Astrocyte (in vitro differentiated cells and primary cell): Measurements from ENCODE around the gene LIPM. TPM values are rescaled to one million over a fixed set of nuclear protein-coding genes. Genes with fewer than 3 reads are reported as not detected.

Experiments
- DNase-seq: peaks from one replicate; pipeline ENCODE4 v3.0.0-alpha.2; 2010; ENCODE audit warnings: low read depth
- FAIRE-seq: peaks from 2 replicates; lab custom pipeline; 2011; peaks lifted over from hg19 to GRCh38; lab: Jason Lieb, UNC
- H2AFZ ChIP-seq: 2 replicates; pipeline ENCODE4 v1.6.0; 2012; ENCODE audit warnings: low read depth, low read length, inconsistent platforms
- H3K27ac ChIP-seq: 2 replicates; pipeline ENCODE4 v1.5.1; 2011; ENCODE audit warnings: low read depth, low read length, inconsistent platforms
- H3K27me3 ChIP-seq: 2 replicates; pipeline ENCODE4 v1.6.0; 2011; ENCODE audit warnings: low read length, inconsistent platforms; ENCODE audit not compliant: insufficient read depth
- H3K36me3 ChIP-seq: 2 replicates; pipeline ENCODE4 v1.5.1; 2011; ENCODE audit warnings: low read length, inconsistent platforms; ENCODE audit not compliant: insufficient read depth
- H3K4me1 ChIP-seq: 2 replicates; pipeline ENCODE4 v1.5.1; 2011; ENCODE audit warnings: low read length, inconsistent platforms; ENCODE audit not compliant: insufficient read depth
- H3K4me2 ChIP-seq: 2 replicates; pipeline ENCODE4 v1.6.0; 2012; ENCODE audit warnings: low read length, inconsistent platforms
- H3K4me3 ChIP-seq: 2 replicates; pipeline ENCODE4 v1.5.1; 2011; ENCODE audit warnings: low read depth, mild to moderate bottlenecking, low read length, inconsistent platforms; ENCODE audit not compliant: insufficient read depth
- H3K79me2 ChIP-seq: 2 replicates; pipeline ENCODE4 v1.6.0; 2012; ENCODE audit warnings: mild to moderate bottlenecking, low read length, inconsistent platforms; ENCODE audit not compliant: insufficient read depth
- H3K9ac ChIP-seq: 2 replicates; pipeline ENCODE4 v1.6.0; 2012; ENCODE audit warnings: mild to moderate bottlenecking, low read length, inconsistent platforms
- H3K9me3 ChIP-seq: 2 replicates; pipeline ENCODE4 v1.5.1; 2012; ENCODE audit warnings: low read depth, mild to moderate bottlenecking, low read length, inconsistent platforms; ENCODE audit not compliant: insufficient read depth
- H4K20me1 ChIP-seq: 2 replicates; pipeline ENCODE4 v1.6.0; 2012; ENCODE audit warnings: low read length, inconsistent platforms; ENCODE audit not compliant: insufficient read depth
- H3K27ac Mint-ChIP-seq: one replicate; pipeline ENCODE4 v1.8.0; 2021; ENCODE audit warnings: mild to moderate bottlenecking, mixed read lengths; ENCODE audit not compliant: unreplicated experiment
- H3K27me3 Mint-ChIP-seq: one replicate; pipeline ENCODE4 v1.8.0; 2021; ENCODE audit warnings: low read depth, mixed read lengths; ENCODE audit not compliant: unreplicated experiment
- H3K36me3 Mint-ChIP-seq: one replicate; pipeline ENCODE4 v1.8.0; 2021; ENCODE audit warnings: low read depth, mixed read lengths; ENCODE audit not compliant: unreplicated experiment
- H3K4me1 Mint-ChIP-seq: one replicate; pipeline ENCODE4 v1.8.0; 2021; ENCODE audit warnings: low read depth, mixed read lengths; ENCODE audit not compliant: unreplicated experiment
- H3K4me3 Mint-ChIP-seq: one replicate; pipeline ENCODE4 v1.8.0; 2021; ENCODE audit warnings: mild to moderate bottlenecking, moderate library complexity, mixed read lengths; ENCODE audit not compliant: unreplicated experiment
- H3K9me3 Mint-ChIP-seq: one replicate; pipeline ENCODE4 v1.8.0; 2021; ENCODE audit warnings: mild to moderate bottlenecking, mixed read lengths; ENCODE audit not compliant: unreplicated experiment
- CTCF ChIP-seq: IDR thresholded peaks from 2 replicates; pipeline ENCODE4 v1.5.1; 2011; ENCODE audit warnings: low read depth, mild to moderate bottlenecking, inconsistent platforms, low read length, moderate library complexity; ENCODE audit not compliant: insufficient read depth
- EZH2 ChIP-seq: IDR thresholded peaks from 2 replicates; pipeline ENCODE4 v1.6.1; 2012; ENCODE audit warnings: mild to moderate bottlenecking, low read length, inconsistent platforms; ENCODE audit not compliant: insufficient read depth
- total RNA-seq: library from RNA; stranded (reverse); gene quantifications from 2 replicates; pipeline ENCODE4 v1.2.1, GENCODE V29; 2021

The LIPM gene
- total RNA-seq, 1 donor from 2014 or later: not detected

GRCh38 chr10:88762906-88763305 lies 39.6 kb upstream of the LIPM start:
- DNase-seq: no peak
- no peaks in the 10 kb centered on the region for H3K4me1 Mint-ChIP-seq
- Histone ChIP-seq H3K4me3 (no peak overlapping the region), H3K36me3 (no peaks in the 10 kb centered on the region), H2AFZ (no peak overlapping the region), H3K9me3 (no peaks in the 10 kb centered on the region), H3K27me3 (no peaks in the 10 kb centered on the region), H3K4me2 (no peak overlapping the region), H3K4me1 (no peaks in the 10 kb centered on the region), H3K9ac (no peak overlapping the region), H3K27ac (no peak overlapping the region), H4K20me1 (no peaks in the 10 kb centered on the region), H3K79me2 (no peaks in the 10 kb centered on the region)
- TF ChIP-seq EZH2 (no peak), CTCF (no peak)
- H3K27ac Mint-ChIP-seq: no peak overlapping the region
- no peak for FAIRE-seq
- peaks cover 2% of the 10 kb centered on the region for H3K9me3 Mint-ChIP-seq
- H3K27me3 Mint-ChIP-seq: no peaks in the 10 kb centered on the region
- H3K36me3 Mint-ChIP-seq: no peaks in the 10 kb centered on the region
- H3K4me3 Mint-ChIP-seq: no peak overlapping the region

- H3K4me1 ChIP-seq: no peaks in the 10 kb centered on the region
- TF ChIP-seq CTCF: no peak
- DNase-seq (no peak), FAIRE-seq (no peak)
- no peak overlapping the region for H3K27ac ChIP-seq
- H2AFZ ChIP-seq: no peak overlapping the region
- no peaks in the 10 kb centered on the region for H3K9me3 ChIP-seq
- no peak overlapping the region for H3K9ac ChIP-seq
- Mint-ChIP-seq H3K4me1 (no peaks in the 10 kb centered on the region), H3K27ac (no peak overlapping the region), H3K27me3 (no peaks in the 10 kb centered on the region), H3K9me3 (peaks cover 2% of the 10 kb centered on the region), H3K36me3 (no peaks in the 10 kb centered on the region), H3K4me3 (no peak overlapping the region)
- no peak overlapping the region for H3K4me3 ChIP-seq
- H4K20me1 ChIP-seq: no peaks in the 10 kb centered on the region
- no peak overlapping the region for H3K4me2 ChIP-seq
- H3K36me3 ChIP-seq: no peaks in the 10 kb centered on the region
- no peaks in the 10 kb centered on the region for H3K79me2 ChIP-seq
- H3K27me3 ChIP-seq: no peaks in the 10 kb centered on the region
Measured at GRCh38 chr10:88763441-88763840, 39.1 kb upstream of the LIPM start.

GRCh38 chr10:88764110-88764509 lies 38.4 kb upstream of the LIPM start:
- Mint-ChIP-seq H3K4me1 (no peaks in the 10 kb centered on the region), H3K36me3 (no peaks in the 10 kb centered on the region), H3K27ac (no peak overlapping the region), H3K4me3 (no peak overlapping the region), H3K9me3 (no peaks in the 10 kb centered on the region), H3K27me3 (no peaks in the 10 kb centered on the region)
- Histone ChIP-seq H3K79me2 (no peaks in the 10 kb centered on the region), H3K27ac (no peak overlapping the region), H4K20me1 (no peaks in the 10 kb centered on the region), H3K4me1 (no peaks in the 10 kb centered on the region), H3K27me3 (no peaks in the 10 kb centered on the region), H2AFZ (no peak overlapping the region), H3K9ac (no peak overlapping the region), H3K4me2 (no peak overlapping the region), H3K36me3 (no peaks in the 10 kb centered on the region), H3K4me3 (no peak overlapping the region), H3K9me3 (no peaks in the 10 kb centered on the region)
- TF ChIP-seq CTCF (no peak), EZH2 (no peak)
- no peak for DNase-seq
- no peak for FAIRE-seq
